Activated naive CD8-positive, alpha-beta T cell treated with anti-CD3 and anti-CD28 coated beads for 36 hours (primary cell): Measurements from ENCODE around the gene TSPAN32. TPM values are rescaled to one million over a fixed set of nuclear protein-coding genes. Genes with fewer than 3 reads are reported as not detected.
A peak's percentile ranks its signal among the peaks of the same experiment; 100 is the strongest.

Experiments used
- DNase-seq: peaks from one replicate; pipeline ENCODE4 v3.0.0; 2021
- H3K27ac Mint-ChIP-seq: one replicate; pipeline ENCODE4 v1.8.0; 2022; ENCODE audit warnings: mild to moderate bottlenecking, moderate library complexity, mixed read lengths
- H3K27me3 Mint-ChIP-seq: one replicate; pipeline ENCODE4 v1.8.0; 2022; ENCODE audit warnings: mild to moderate bottlenecking, mixed read lengths
- H3K36me3 Mint-ChIP-seq: one replicate; pipeline ENCODE4 v1.8.0; 2021; ENCODE audit warnings: mild to moderate bottlenecking, mixed read lengths
- H3K4me1 Mint-ChIP-seq: one replicate; pipeline ENCODE4 v1.8.0; 2021; ENCODE audit warnings: mixed read lengths
- H3K4me3 Mint-ChIP-seq: one replicate; pipeline ENCODE4 v1.8.0; 2022; ENCODE audit warnings: mild to moderate bottlenecking, moderate library complexity, mixed read lengths
- H3K9me3 Mint-ChIP-seq: one replicate; pipeline ENCODE4 v1.8.0; 2022; ENCODE audit warnings: mixed read lengths
- total RNA-seq, 2 experiments: library from RNA; stranded (reverse); gene quantifications; one replicate each; pipeline ENCODE4 v1.2.3, GENCODE V29; 2021

Gene TSPAN32
- total RNA-seq, 2 experiments from 2014 or later: 5.4 to 5.5 TPM

- Mint-ChIP-seq H3K4me1 (peaks cover 16% of the 10 kb centered on the region), H3K27ac (no peak overlapping the region), H3K4me3 (no peak overlapping the region), H3K36me3 (peaks cover 1% of the 10 kb centered on the region), H3K27me3 (no peaks in the 10 kb centered on the region), H3K9me3 (no peaks in the 10 kb centered on the region)
- DNase-seq: no peak
These were observed 11.4 kb upstream of the TSPAN32 start for GRCh38 chr11:2290351-2290841.

- Mint-ChIP-seq H3K36me3 (no peaks in the 10 kb centered on the region), H3K27me3 (no peaks in the 10 kb centered on the region), H3K4me1 (peaks cover 21% of the 10 kb centered on the region), H3K4me3 (no peak overlapping the region), H3K27ac (no peak overlapping the region), H3K9me3 (no peaks in the 10 kb centered on the region)
- DNase-seq: no peak
These were observed 8.3 kb upstream of the TSPAN32 start for GRCh38 chr11:2293531-2293971.

DNA sequence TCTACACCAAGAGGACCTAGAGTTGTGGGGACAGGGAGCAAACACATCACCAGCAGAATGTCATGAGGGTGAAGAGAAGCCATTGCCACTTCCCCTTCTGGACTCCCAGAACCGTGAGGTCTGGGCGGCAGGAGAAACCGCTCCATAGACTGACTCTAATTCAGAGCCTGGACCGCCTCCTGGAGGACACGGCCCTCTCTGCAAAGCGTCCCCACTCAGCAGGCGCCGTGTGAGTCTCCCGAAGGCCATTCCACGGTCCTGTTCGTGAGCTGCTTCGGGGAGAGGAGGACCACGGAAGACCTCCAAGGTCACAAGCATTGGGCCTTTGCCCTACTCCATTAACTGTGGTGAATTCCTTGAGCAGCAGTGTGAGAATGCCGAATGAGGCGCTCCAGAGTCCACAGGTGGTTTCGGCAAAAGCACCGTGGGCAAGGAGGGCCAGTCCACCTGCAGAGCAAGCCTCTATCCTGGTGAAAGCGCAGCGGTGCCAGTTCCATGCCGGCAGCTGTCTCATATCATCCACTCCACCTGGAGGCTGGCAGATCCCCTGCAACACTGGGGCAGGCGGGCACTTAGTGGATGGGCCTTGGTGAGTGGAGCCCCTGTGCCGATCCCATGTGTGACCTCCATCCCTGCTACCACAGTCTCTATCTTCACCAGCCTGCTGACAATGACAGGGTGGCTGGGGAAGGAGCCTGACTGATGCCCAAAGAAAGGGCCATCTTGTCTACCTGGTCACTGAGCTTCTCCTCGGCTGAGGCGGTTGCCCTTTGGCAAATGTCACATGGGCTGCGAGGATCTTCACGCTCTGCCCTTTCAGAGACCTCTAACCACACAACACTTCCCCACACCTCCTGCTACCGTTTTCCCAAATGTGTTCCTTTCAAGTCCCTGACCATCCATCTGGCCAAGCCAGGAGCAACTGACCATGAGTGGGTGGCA, 7.6 kb upstream of the TSPAN32 start:
- Mint-ChIP-seq H3K9me3 (no peaks in the 10 kb centered on the region), H3K27me3 (no peaks in the 10 kb centered on the region), H3K27ac (no peak overlapping the region), H3K36me3 (no peaks in the 10 kb centered on the region), H3K4me3 (no peak overlapping the region), H3K4me1 (peaks cover 22% of the 10 kb centered on the region)
- no peak for DNase-seq

DNA sequence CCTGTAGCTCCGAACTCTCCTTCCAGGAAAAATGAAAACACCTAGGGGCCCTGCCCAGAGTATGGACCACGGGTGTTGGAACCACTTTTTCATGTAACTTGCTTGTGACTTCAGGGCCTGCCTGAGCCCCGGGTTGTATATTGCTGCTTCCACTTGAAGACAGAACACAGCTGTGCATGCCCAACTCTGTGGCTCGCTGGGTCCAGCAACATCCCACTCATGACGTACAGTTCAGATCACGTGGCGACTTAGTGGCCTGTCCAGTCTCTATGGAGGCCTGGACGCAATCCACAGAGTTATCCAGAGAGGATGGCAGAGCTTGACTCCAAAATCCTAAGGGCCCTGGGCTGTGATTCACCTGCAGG, 6.9 kb upstream of the TSPAN32 start:
- H3K27ac Mint-ChIP-seq: no peak overlapping the region
- H3K4me3 Mint-ChIP-seq: no peak overlapping the region
- no peak for DNase-seq
- no peaks in the 10 kb centered on the region for H3K36me3 Mint-ChIP-seq
- no peaks in the 10 kb centered on the region for H3K27me3 Mint-ChIP-seq
- H3K4me1 Mint-ChIP-seq: peaks cover 27% of the 10 kb centered on the region
- no peaks in the 10 kb centered on the region for H3K9me3 Mint-ChIP-seq

GRCh38 chr11:2295971-2296912, 5.6 kb upstream of the TSPAN32 start:
- H3K4me1 Mint-ChIP-seq: peaks cover 32% of the 10 kb centered on the region

GRCh38 chr11:2296913-2297622, 4.7 kb upstream of the TSPAN32 start:
- H3K27me3 Mint-ChIP-seq: no peaks in the 10 kb centered on the region
- H3K27ac Mint-ChIP-seq: peak overlapping the region; percentile 45
- peaks cover 39% of the 10 kb centered on the region for H3K4me1 Mint-ChIP-seq
- no peaks in the 10 kb centered on the region for H3K36me3 Mint-ChIP-seq
- DNase-seq: no peak
- H3K4me3 Mint-ChIP-seq: no peak overlapping the region
- no peaks in the 10 kb centered on the region for H3K9me3 Mint-ChIP-seq

More at GRCh38 chr11:2295971-2296912, 5.6 kb upstream of the TSPAN32 start:
- H3K4me3 Mint-ChIP-seq: no peak overlapping the region
- no peaks in the 10 kb centered on the region for H3K9me3 Mint-ChIP-seq
- no peak overlapping the region for H3K27ac Mint-ChIP-seq
- no peaks in the 10 kb centered on the region for H3K36me3 Mint-ChIP-seq
- H3K27me3 Mint-ChIP-seq: no peaks in the 10 kb centered on the region
- no peak for DNase-seq

DNA sequence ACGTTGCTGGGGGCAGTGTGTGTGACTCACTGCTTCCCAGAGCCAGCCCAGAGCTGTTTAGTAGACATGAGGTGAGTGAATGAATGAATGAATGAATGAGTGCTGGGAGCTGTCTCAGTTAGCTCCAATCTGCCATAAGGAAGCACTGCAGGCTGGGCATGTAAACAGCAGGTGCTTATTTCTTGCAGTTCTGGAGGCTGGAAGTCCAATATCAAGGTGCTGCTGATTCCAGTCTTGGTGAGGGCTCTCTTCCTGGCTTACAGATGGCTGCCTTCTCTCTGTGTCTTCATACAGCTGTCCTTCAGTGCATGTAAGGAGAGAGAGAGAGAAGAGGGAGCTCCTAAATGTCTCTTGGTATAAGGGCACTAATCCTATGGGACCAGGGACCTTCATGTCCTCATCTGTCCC, 4.2 kb upstream of the TSPAN32 start:
- Mint-ChIP-seq H3K27me3 (no peaks in the 10 kb centered on the region), H3K36me3 (no peaks in the 10 kb centered on the region), H3K9me3 (no peaks in the 10 kb centered on the region), H3K4me1 (peaks cover 40% of the 10 kb centered on the region), H3K27ac (no peak overlapping the region), H3K4me3 (no peak overlapping the region)
- DNase-seq: no peak

DNA sequence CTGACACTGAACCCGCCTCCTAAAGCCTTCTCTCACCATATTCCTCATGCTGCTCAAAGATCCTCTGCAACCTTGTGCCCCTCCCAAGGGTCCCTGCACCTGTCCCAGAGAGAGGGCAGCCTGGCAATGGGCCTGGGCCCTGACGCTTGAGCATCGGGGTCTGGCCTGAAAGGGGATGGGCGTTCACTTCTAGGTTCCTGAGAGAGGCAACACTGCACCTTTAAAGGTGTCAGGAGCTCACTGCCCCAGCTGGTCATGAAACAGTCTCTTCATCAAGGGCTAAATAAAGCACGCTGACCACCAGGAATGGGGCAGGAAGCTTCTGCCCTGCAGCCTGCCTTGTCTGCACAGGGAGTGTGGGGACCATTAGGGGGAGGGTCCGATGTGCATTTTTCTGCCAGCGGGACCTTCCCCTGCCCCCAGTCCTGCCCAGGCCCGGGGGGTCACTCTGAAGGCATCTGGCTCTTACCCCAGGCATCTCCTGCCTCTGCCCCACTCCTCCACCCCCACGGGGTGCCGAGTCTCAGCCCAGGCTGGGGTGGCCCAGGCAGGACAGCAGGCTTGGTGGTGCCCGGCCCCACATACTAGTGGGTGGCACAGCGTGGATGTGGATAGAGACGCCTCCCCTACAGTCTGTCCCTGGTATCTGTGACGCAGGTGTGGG, 3.5 kb upstream of the TSPAN32 start:
- H3K27me3 Mint-ChIP-seq: no peaks in the 10 kb centered on the region
- H3K9me3 Mint-ChIP-seq: no peaks in the 10 kb centered on the region
- no peaks in the 10 kb centered on the region for H3K36me3 Mint-ChIP-seq
- H3K4me1 Mint-ChIP-seq: peaks cover 44% of the 10 kb centered on the region
- H3K4me3 Mint-ChIP-seq: no peak overlapping the region
- no peak overlapping the region for H3K27ac Mint-ChIP-seq
- no peak for DNase-seq

GRCh38 chr11:2298795-2299761, 2.7 kb upstream of the TSPAN32 start:
- DNase-seq: peak; percentile 47
- Mint-ChIP-seq H3K4me1 (peaks cover 45% of the 10 kb centered on the region), H3K27me3 (no peaks in the 10 kb centered on the region), H3K9me3 (no peaks in the 10 kb centered on the region), H3K4me3 (peak overlapping the region; percentile 61), H3K27ac (peak overlapping the region; percentile 70), H3K36me3 (no peaks in the 10 kb centered on the region)

DNA sequence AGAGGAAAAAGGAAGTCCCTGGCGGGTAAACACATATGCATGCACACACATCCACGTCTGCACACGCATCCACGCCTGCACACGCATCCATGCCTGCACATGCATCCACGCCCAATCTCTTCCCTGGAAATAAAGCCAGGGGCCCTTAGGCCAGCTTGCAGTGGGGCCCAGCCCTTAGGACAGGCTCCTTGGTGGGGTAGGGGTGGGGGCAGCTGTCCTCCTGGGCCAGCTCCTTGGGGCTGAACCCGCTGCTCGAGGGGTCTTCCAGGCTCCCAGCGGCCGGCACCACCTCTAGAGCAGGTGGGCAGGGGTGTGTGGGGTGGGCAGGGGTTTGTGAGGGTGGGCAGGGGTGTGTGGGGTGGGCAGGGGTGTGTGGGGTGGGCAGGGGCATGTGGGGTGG, 2.0 kb upstream of the TSPAN32 start:
- Mint-ChIP-seq H3K4me1 (peaks cover 44% of the 10 kb centered on the region), H3K9me3 (no peaks in the 10 kb centered on the region), H3K4me3 (no peak overlapping the region)

GRCh38 chr11:2300290-2300935, 1.4 kb upstream of the TSPAN32 start:
- Mint-ChIP-seq H3K4me3 (peak overlapping the region; percentile 86), H3K9me3 (no peaks in the 10 kb centered on the region), H3K27me3 (no peaks in the 10 kb centered on the region), H3K27ac (peak overlapping the region; percentile 75), H3K4me1 (peaks cover 45% of the 10 kb centered on the region), H3K36me3 (no peaks in the 10 kb centered on the region)
- DNase-seq: no peak

More for the DNA sequence above, 2.0 kb upstream of the TSPAN32 start:
- H3K27ac Mint-ChIP-seq: peak overlapping the region; percentile 70
- H3K27me3 Mint-ChIP-seq: no peaks in the 10 kb centered on the region
- no peak for DNase-seq
- H3K36me3 Mint-ChIP-seq: no peaks in the 10 kb centered on the region

GRCh38 chr11:2300936-2301630, 730 bp upstream of the TSPAN32 start:
- no peaks in the 10 kb centered on the region for H3K27me3 Mint-ChIP-seq
- no peaks in the 10 kb centered on the region for H3K9me3 Mint-ChIP-seq
- peaks cover 51% of the 10 kb centered on the region for H3K4me1 Mint-ChIP-seq
- H3K27ac Mint-ChIP-seq: peak overlapping the region; percentile 91
- DNase-seq: no peak
- no peaks in the 10 kb centered on the region for H3K36me3 Mint-ChIP-seq
- H3K4me3 Mint-ChIP-seq: peak overlapping the region; percentile 86
